DOHH2 (cell line): ENCODE results near the gene PACS2.

Experiments
- CTCF ChIP-seq: fragments of 200-600 bp; sonication (generic); IDR thresholded peaks from one replicate; pipeline ENCODE4 v1.5.1; 2014; ENCODE audit warnings: antibody characterized with exemption, mild to moderate bottlenecking, low read depth, low read length; ENCODE audit not compliant: poor library complexity, severe bottlenecking
- EZH2phosphoT487 ChIP-seq: fragments of 200-600 bp; sonication (generic); IDR thresholded peaks from 2 replicates; pipeline ENCODE4 v1.6.1; 2017; ENCODE audit warnings: borderline replicate concordance, mild to moderate bottlenecking, antibody characterized with exemption, low read length, moderate library complexity, mixed read lengths

GRCh38 chr14:105399466-105399775 lies 84.9 kb downstream of the PACS2 start:
- no peak for TF ChIP-seq CTCF
- no peak for TF ChIP-seq EZH2phosphoT487
